RKO (cell line): ENCODE measurements around the gene ZNF468.
"Not testable (repeated sequence)": the region's sequence is repeated elsewhere in the genome, so short reads cannot be mapped to it uniquely, and the experiment has no call there.

Experiments used
- DNase-seq: peaks from one replicate; pipeline ENCODE4 v3.0.0-alpha.2; 2016; ENCODE audit warnings: low spot score

The ZNF468 gene

GRCh38 chr19:52857378-52858191, at the start of gene ZNF468:
Gene ZNF468 (minus strand): TSS chr19:52857619. CDS start chr19:52854272, 3,347 bp downstream.
- DNase-seq, result peak; percentile 88

- DNase-seq, result not testable (repeated sequence)
These were observed 46.8 kb upstream of the ZNF468 start for GRCh38 chr19:52904052-52904780.

DNA sequence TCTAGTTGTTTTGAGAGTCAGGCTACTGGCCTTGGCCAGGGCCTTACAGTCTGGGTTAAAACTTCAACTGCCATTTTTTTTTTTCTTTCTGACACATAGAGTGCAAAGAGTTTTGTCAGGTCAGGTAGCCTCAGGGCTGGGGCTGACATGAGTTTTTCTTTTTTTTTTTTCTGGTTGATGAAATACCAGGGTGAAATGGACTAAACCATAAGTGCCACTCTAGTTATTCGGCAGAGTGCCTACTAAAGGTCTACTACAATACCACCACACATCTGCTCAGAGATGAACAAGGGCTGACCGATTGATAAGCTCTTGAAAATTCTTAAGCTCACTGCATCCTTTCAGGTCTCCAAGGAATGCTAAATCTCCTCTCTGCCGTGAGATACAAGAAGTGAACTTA, 44.4 kb upstream of the ZNF468 start:
- DNase-seq, result no peak

DNA sequence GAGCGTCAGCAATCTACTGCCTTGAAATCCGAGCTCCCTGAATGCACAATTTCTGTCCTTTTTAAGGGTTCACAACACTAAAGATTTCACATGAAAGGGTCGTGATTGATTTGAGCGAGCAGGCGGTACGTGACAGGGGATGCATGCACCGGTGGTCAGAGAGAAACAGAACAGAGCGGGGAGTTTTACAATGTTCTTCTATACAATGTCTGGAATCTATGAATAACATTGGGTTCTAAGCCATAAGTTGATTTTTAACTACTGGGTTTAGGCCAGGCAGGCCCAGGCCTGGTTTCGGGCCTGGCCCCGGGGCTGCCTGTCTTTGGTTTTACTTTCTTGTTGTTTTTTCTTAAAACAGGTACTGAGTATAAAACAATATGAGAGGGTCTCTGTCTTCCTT, 41.2 kb upstream of the ZNF468 start:
- not testable (repeated sequence) for DNase-seq

- no peak for DNase-seq
These were observed 40.7 kb upstream of the ZNF468 start for GRCh38 chr19:52898101-52898500.

GRCh38 chr19:52897138-52897935, 39.9 kb upstream of the ZNF468 start, which contains the start of gene ZNF320:
Gene ZNF320 (minus strand): TSS chr19:52897635. CDS start chr19:52890255, 7,380 bp downstream.
- peak; percentile 95 for DNase-seq

DNA sequence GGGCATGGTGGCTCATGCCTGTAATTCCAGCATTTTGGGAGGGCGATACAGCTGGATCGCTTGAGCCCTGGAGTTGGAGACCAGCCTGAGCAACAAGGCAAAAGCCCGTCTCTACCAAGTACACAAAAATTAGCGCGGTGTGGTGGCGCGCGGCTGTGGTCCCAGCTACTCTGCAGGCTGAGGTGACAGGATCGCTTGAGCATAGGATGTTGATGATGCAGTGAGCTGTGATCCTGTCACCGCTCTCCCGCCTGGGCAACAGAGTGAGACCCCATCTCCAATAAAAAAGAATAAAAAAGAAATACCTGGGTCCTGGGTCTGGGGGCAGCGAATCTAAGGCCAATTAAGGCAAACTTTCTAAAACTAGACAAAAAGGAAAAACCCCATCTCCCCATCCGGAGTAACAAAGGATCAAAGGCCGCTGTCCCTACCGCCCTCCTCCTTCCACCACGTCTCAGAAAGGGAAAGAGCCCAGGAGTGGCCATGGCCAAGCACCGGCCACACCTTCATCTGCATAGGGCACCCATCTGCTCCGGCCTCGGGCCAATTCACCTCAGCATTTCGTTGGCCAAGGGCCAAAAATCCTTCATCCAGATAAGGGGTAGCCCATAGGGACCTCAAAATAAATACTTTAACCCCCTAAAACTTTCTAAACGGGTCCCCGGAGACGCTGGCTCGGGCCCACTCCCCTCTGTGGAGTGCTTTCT, 39.2 kb upstream of the ZNF468 start:
- DNase-seq, result peak; percentile 60

- no peak for DNase-seq
These were observed 33.9 kb upstream of the ZNF468 start for GRCh38 chr19:52891336-52891735.

GRCh38 chr19:52889931-52890330, 32.5 kb upstream of the ZNF468 start:
- no peak for DNase-seq

DNA sequence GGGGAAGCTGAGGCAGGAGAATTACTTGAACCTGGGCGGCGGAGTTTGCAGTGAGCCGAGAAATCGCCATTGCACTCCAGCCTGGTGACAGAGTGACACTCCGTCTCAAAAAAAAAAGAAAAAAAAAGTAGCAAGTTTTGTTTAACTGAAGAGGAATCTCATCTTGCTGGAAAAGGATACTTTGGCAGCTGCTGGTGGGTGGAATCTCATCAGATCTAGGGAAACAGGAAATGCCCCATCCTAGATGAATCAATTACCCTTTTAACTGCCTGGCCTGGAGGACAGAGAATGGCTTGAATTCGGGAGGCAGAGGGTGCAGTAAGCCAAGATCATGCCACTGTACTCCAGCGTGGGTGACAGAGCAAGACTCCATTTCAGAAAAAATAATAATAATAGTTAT, 31.7 kb upstream of the ZNF468 start:
- DNase-seq, result no peak

DNA sequence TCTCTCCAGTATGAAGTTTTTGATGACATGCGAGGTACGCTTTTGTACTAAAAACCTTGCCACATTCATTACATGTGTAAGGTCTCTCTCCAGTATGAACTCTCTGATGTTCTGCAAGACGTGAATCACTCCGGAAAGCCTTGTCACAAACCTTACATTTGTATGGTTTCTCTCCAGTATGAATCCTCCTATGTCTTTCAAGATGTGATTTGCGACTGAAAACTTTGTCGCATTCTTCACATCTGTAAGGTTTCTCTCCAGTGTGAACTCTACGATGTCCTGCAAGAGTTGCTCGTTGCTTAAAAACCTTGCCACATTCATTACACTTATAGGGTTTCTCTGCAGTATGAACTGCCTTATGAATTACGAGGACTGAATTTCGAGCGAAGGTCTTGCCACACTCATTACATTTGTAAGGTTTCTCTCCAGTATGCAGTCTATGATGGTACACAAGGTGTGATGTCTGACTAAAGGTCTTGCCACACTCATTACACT, 23.5 kb upstream of the ZNF468 start:
- DNase-seq, result no peak

DNA sequence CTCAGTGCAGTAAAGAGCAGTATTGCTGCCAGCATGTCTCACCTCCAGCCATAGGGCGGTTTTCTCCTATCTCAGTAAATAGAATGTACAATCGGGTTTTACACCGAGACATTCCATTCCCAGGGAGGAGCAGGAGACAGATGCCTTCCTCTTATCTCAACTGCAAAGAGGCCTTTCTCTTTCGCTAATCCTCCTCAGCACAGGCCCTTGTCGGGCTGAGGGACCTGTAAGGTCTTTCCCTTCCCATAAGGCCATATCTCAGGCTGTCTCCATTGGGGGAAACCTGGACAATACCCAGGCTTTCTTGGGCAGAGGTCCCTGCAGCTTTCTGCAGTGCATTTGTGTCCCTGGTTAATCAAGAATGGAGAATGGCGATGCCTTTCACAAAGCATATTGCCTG, 15.6 kb upstream of the ZNF468 start:
- DNase-seq, result not testable (repeated sequence)

- no peak for DNase-seq
These were observed 14.0 kb upstream of the ZNF468 start for GRCh38 chr19:52871466-52871865.

GRCh38 chr19:52868031-52868430, 10.6 kb upstream of the ZNF468 start:
- not testable (repeated sequence) for DNase-seq

GRCh38 chr19:52856540-52857377, 660 bp downstream of the ZNF468 start:
- DNase-seq, result not testable (repeated sequence)

- DNase-seq, result not testable (repeated sequence)
These were observed 10.1 kb downstream of the ZNF468 start for GRCh38 chr19:52847352-52847751.

- not testable (repeated sequence) for DNase-seq
These were observed 16.5 kb downstream of the ZNF468 start for GRCh38 chr19:52840825-52841465.

GRCh38 chr19:52834289-52834688, 23.1 kb downstream of the ZNF468 start:
- not testable (repeated sequence) for DNase-seq

GRCh38 chr19:52833541-52833940, 23.9 kb downstream of the ZNF468 start:
- not testable (repeated sequence) for DNase-seq

DNA sequence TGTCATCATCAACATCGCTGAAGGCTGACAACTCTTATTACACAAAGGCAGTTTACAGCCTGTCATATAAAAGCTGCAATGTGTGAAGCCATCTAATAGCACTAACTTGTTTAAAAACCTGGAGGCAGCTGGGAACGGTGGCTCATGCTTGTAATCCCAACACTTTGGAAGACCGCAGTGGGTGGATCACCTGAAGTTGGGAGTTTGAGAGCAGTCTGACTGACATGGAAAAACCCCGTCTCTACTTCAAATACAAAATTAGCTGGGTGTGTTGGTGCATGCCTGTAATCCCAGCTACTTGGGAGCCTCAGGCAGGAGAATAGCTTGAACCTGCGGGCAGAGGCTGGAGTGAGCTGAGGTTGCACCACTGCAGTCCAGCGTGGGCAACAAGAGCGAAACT, 27.6 kb downstream of the ZNF468 start:
- not testable (repeated sequence) for DNase-seq
